Gastroesophageal sphincter (tissue), 3 donors: Measurements from ENCODE around the gene LMBRD1.

Experiments
- CTCF ChIP-seq, 4 experiments: fragments of 200-600 bp in 2 of 4; fragments of 450-650 bp in 2 of 4; sonication (generic) in 1 of 4; IDR thresholded peaks; one replicate each; pipeline ENCODE4 v1.5.1; 2017 to 2019; ENCODE audit warnings: antibody characterized with exemption in 4 of 4, mild to moderate bottlenecking in 2 of 4, moderate library complexity in 2 of 4
- POLR2A ChIP-seq, 2 donors: fragments of 450-650 bp; IDR thresholded peaks; one replicate each; pipeline ENCODE4 v1.6.1; 2017; ENCODE audit warnings: antibody characterized with exemption in 2 of 2, mild to moderate bottlenecking in 2 of 2, moderate library complexity in 1 of 2
- POLR2AphosphoS5 ChIP-seq: sonication (generic); formaldehyde crosslinking; IDR thresholded peaks from one replicate; pipeline ENCODE4 v1.6.1; 2017; ENCODE audit warnings: antibody characterized with exemption

GRCh38 chr6:69801711-69802110 is 4.9 kb upstream of the LMBRD1 start:
- TF ChIP-seq CTCF (IDR thresholded peaks at IDR 0.05) (no peak), POLR2A (IDR thresholded peaks at IDR 0.05) (no peak), POLR2AphosphoS5 (no peak)
